Endodermal cell (in vitro differentiated cells): Measurements from ENCODE around the gene PTPN14. TPM values are rescaled to one million over a fixed set of nuclear protein-coding genes. Genes with fewer than 3 reads are reported as not detected.

Source experiments
- DNase-seq: peaks from one replicate; pipeline ENCODE4 v3.0.0-alpha.2; 2017
- H3K27ac ChIP-seq: 2 replicates; pipeline ENCODE4 v1.5.1; 2013; ENCODE audit warnings: mild to moderate bottlenecking, low read depth, low read length, moderate library complexity
- H3K27me3 ChIP-seq: 2 replicates; pipeline ENCODE4 v1.6.1; 2013; ENCODE audit warnings: mild to moderate bottlenecking, low read length, moderate library complexity; ENCODE audit not compliant: insufficient read depth, control insufficient read depth, poor library complexity, severe bottlenecking
- H3K36me3 ChIP-seq: 2 replicates; pipeline ENCODE4 v1.7.0; 2013; ENCODE audit warnings: mild to moderate bottlenecking, low read length, moderate library complexity; ENCODE audit not compliant: control insufficient read depth, insufficient read depth
- H3K4me1 ChIP-seq: one replicate; pipeline ENCODE4 v1.7.0; 2013; ENCODE audit warnings: low read length; ENCODE audit not compliant: control insufficient read depth, insufficient read depth
- H3K4me3 ChIP-seq: 2 replicates; pipeline ENCODE4 v1.5.1; 2013; ENCODE audit warnings: mild to moderate bottlenecking, low read length, moderate library complexity
- H3K9ac ChIP-seq: 2 replicates; pipeline ENCODE4 v1.6.1; 2013; ENCODE audit warnings: mild to moderate bottlenecking, low read length, moderate library complexity; ENCODE audit not compliant: poor library complexity, severe bottlenecking; ENCODE audit errors: extremely low read depth
- H3K9me3 ChIP-seq: 2 replicates; pipeline ENCODE4 v1.6.1; 2013; ENCODE audit warnings: mild to moderate bottlenecking, low read length, moderate library complexity; ENCODE audit not compliant: control insufficient read depth
- H3K27ac Mint-ChIP-seq: 2 replicates; pipeline ENCODE4 v1.8.0; 2020; ENCODE audit warnings: mixed read lengths
- H3K27me3 Mint-ChIP-seq: 2 replicates; pipeline ENCODE4 v1.8.0; 2021; ENCODE audit warnings: mild to moderate bottlenecking, mixed read lengths; ENCODE audit not compliant: insufficient read depth
- H3K36me3 Mint-ChIP-seq: 2 replicates; pipeline ENCODE4 v1.8.0; 2020; ENCODE audit warnings: low read depth, mixed read lengths
- H3K4me1 Mint-ChIP-seq: 2 replicates; pipeline ENCODE4 v1.8.0; 2020; ENCODE audit warnings: mixed read lengths
- H3K4me3 Mint-ChIP-seq: 2 replicates; pipeline ENCODE4 v1.8.0; 2020; ENCODE audit warnings: mild to moderate bottlenecking, moderate library complexity, mixed read lengths
- H3K9me3 Mint-ChIP-seq: 2 replicates; pipeline ENCODE4 v1.8.0; 2020; ENCODE audit warnings: mild to moderate bottlenecking, mixed read lengths
- CTCF ChIP-seq: fragments of 200-600 bp; sonication (generic); conservative IDR thresholded peaks from 2 replicates; pipeline ENCODE4 v1.5.0; 2021; ENCODE audit warnings: antibody characterized with exemption, mild to moderate bottlenecking
- WGBS, 2 experiments: methylation state at CpG; one replicate each; pipeline versions ENCODE4 v1.1.5 to v1.1.7; 2013; ENCODE audit warnings: missing lambda C conversion rate in 2 of 2, mixed read lengths in 1 of 2; ENCODE audit not compliant: insufficient coverage in 1 of 2, insufficient read length in 1 of 2; 5-methylcytosine and 5-hydroxymethylcytosine counted together
- total RNA-seq, 2 donors: library from RNA; stranded (reverse); fragmentation: NEBNext Ultra II Directional in 1 of 2; extraction: Animal tissue kit (Norgen Biotek cat#: 25700) in 1 of 2; gene quantifications; 2 replicates in 1 of 2; 3 replicates in 1 of 2; pipeline ENCODE4 v1.2.1, GENCODE V29; 2021

Gene PTPN14
- total RNA-seq, 2 donors from 2014 or later: 72.6 to 93.2 TPM

GRCh38 chr1:214341459-214341858 is 209.9 kb downstream of the PTPN14 start:
- H3K36me3 Mint-ChIP-seq: peaks cover 47% of the 10 kb centered on the region
- Histone ChIP-seq H3K27ac (no peak overlapping the region), H3K27me3 (no peaks in the 10 kb centered on the region), H3K4me3 (no peak overlapping the region), H3K36me3 (peaks cover 47% of the 10 kb centered on the region), H3K9me3 (peaks cover 26% of the 10 kb centered on the region), H3K9ac (no peak overlapping the region), H3K4me1 (no peaks in the 10 kb centered on the region)
- WGBS, 2 experiments: 90 to 100% methylated on average over 1 to 3 of the region's 3 CpGs
- peaks cover 22% of the 10 kb centered on the region for H3K9me3 Mint-ChIP-seq
- H3K27ac Mint-ChIP-seq: no peak overlapping the region
- no peaks in the 10 kb centered on the region for H3K27me3 Mint-ChIP-seq
- H3K4me1 Mint-ChIP-seq: peaks cover 4% of the 10 kb centered on the region
- H3K4me3 Mint-ChIP-seq: no peak overlapping the region
- no peak for DNase-seq
- no peak for TF ChIP-seq CTCF

GRCh38 chr1:214338212-214338611 is 213.2 kb downstream of the PTPN14 start:
- no peaks in the 10 kb centered on the region for H3K27me3 ChIP-seq
- H3K4me3 ChIP-seq: no peak overlapping the region
- H3K9me3 ChIP-seq: no peaks in the 10 kb centered on the region
- DNase-seq: no peak
- H3K36me3 ChIP-seq: peaks cover 24% of the 10 kb centered on the region
- no peaks in the 10 kb centered on the region for H3K27me3 Mint-ChIP-seq
- no peak overlapping the region for H3K27ac ChIP-seq
- no peak overlapping the region for H3K27ac Mint-ChIP-seq
- no peaks in the 10 kb centered on the region for H3K9me3 Mint-ChIP-seq
- H3K4me3 Mint-ChIP-seq: no peak overlapping the region
- WGBS, 2 experiments: 95 to 100% methylated on average over 4 of the region's 4 CpGs
- H3K4me1 ChIP-seq: no peaks in the 10 kb centered on the region
- H3K36me3 Mint-ChIP-seq: peaks cover 29% of the 10 kb centered on the region
- TF ChIP-seq CTCF: no peak
- peaks cover 8% of the 10 kb centered on the region for H3K4me1 Mint-ChIP-seq
- no peak overlapping the region for H3K9ac ChIP-seq

- Mint-ChIP-seq H3K27me3 (no peaks in the 10 kb centered on the region), H3K36me3 (peaks cover 22% of the 10 kb centered on the region), H3K4me1 (peaks cover 10% of the 10 kb centered on the region), H3K9me3 (no peaks in the 10 kb centered on the region), H3K27ac (peak overlapping the region; percentile 39), H3K4me3 (no peak overlapping the region)
- Histone ChIP-seq H3K36me3 (peaks cover 20% of the 10 kb centered on the region), H3K9ac (no peak overlapping the region), H3K4me3 (no peak overlapping the region), H3K27ac (peak overlapping the region; percentile 14), H3K4me1 (no peaks in the 10 kb centered on the region), H3K27me3 (no peaks in the 10 kb centered on the region), H3K9me3 (no peaks in the 10 kb centered on the region)
- TF ChIP-seq CTCF: no peak
- DNase-seq: peak; percentile 45
- WGBS, 2 experiments: 71 to 74% methylated on average over 5 to 6 of the region's 6 CpGs
Observed at GRCh38 chr1:214337511-214337910, 213.9 kb downstream of the PTPN14 start.
